ENCODE data around the gene GMCL2. TPM values are rescaled to one million over a fixed set of nuclear protein-coding genes. Genes with fewer than 3 reads are reported as not detected.

GMCL2 gene
- total RNA-seq, 1 donor from 2014 or later: not detected

Other genes starting within 250 kb of the GMCL2 start
- gene PROP1, start 191.1 kb downstream of the GMCL2 start, total RNA-seq: not detected in 2 replicates
- 4.1 and 4.5 TPM in 2 replicates for gene N4BP3, start 73.8 kb downstream of the GMCL2 start, total RNA-seq
- gene RMND5B, start 56.4 kb downstream of the GMCL2 start, total RNA-seq: 42.9 and 46.5 TPM in 2 replicates
- 133 and 161 TPM in 2 replicates for gene NHP2, start 33.5 kb downstream of the GMCL2 start, total RNA-seq
- 67.4 and 71.3 TPM in 2 replicates for gene HNRNPAB, start 17.2 kb upstream of the GMCL2 start, total RNA-seq
- gene PHYKPL, start 45.4 kb upstream of the GMCL2 start, total RNA-seq: 29.2 and 40.6 TPM in 2 replicates